CD4-positive, alpha-beta T cell (primary cell): Measurements from ENCODE around the gene GPC5. TPM values are rescaled to one million over a fixed set of nuclear protein-coding genes. Genes with fewer than 3 reads are reported as not detected.

Experiments
- ATAC-seq: fragments of 200-7000 bp; cut with Tn5 transposase; one replicate; pipeline ENCODE4 v1.10.0; 2022; ENCODE audit warnings: mild to moderate bottlenecking; ENCODE audit not compliant: poor library complexity
- CTCF ChIA-PET: fragments of 350-600 bp; sonication (Branson Sonifier 250); formaldehyde crosslinking; loops from one replicate; lab custom pipeline; 2021; ENCODE audit warnings: antibody characterized with exemption, inconsistent platforms; lab: Charles Lee
- POLR2A ChIA-PET: fragments of 350-600 bp; sonication (Branson Sonifier 250); formaldehyde crosslinking; loops from one replicate; lab custom pipeline; 2021; ENCODE audit warnings: antibody characterized with exemption, inconsistent platforms; lab: Charles Lee
- DNase-seq, 14 experiments: peaks; one replicate each; pipeline ENCODE4 v3.0.0-alpha.2; 2013 to 2020; ENCODE audit warnings: mixed read lengths in 2 of 14
- H3K27ac ChIP-seq, 2 donors: one replicate each; pipeline versions ENCODE4 v1.5.1 to v1.7.0; 2013; ENCODE audit warnings: low read length in 2 of 2, low read depth in 1 of 2, mild to moderate bottlenecking in 1 of 2
- H3K27me3 ChIP-seq, 2 experiments: 1 replicate in 1 of 2; 2 replicates in 1 of 2; pipeline versions ENCODE4 v1.6.1 to v1.7.0; 2013; ENCODE audit warnings: low read length in 2 of 2, control low read depth in 1 of 2, mild to moderate bottlenecking in 1 of 2, moderate library complexity in 1 of 2; ENCODE audit not compliant: insufficient read depth in 2 of 2, control insufficient read depth in 1 of 2
- H3K36me3 ChIP-seq: one replicate; pipeline ENCODE4 v1.6.1; 2013; ENCODE audit warnings: low read length, control low read depth; ENCODE audit not compliant: insufficient read depth
- H3K4me1 ChIP-seq: one replicate; pipeline ENCODE4 v1.6.1; 2013; ENCODE audit warnings: low read length, control low read depth; ENCODE audit not compliant: insufficient read depth
- H3K4me3 ChIP-seq: one replicate; pipeline ENCODE4 v1.5.1; 2013; ENCODE audit warnings: mild to moderate bottlenecking, low read length, moderate library complexity
- H3K9me3 ChIP-seq, 2 experiments: 1 replicate in 1 of 2; 2 replicates in 1 of 2; pipeline versions ENCODE4 v1.6.1 to v1.7.0; 2013; ENCODE audit warnings: low read length in 2 of 2, mild to moderate bottlenecking in 2 of 2, control low read depth in 1 of 2, moderate library complexity in 1 of 2; ENCODE audit not compliant: control insufficient read depth in 1 of 2, insufficient read depth in 1 of 2
- H3K27ac Mint-ChIP-seq: one replicate; pipeline ENCODE4 v1.8.0; 2020; ENCODE audit warnings: mixed read lengths
- H3K27me3 Mint-ChIP-seq: one replicate; pipeline ENCODE4 v1.8.0; 2021; ENCODE audit warnings: mixed read lengths
- H3K36me3 Mint-ChIP-seq: one replicate; pipeline ENCODE4 v1.8.0; 2021; ENCODE audit warnings: low read depth, mixed read lengths
- H3K4me1 Mint-ChIP-seq: one replicate; pipeline ENCODE4 v1.8.0; 2021; ENCODE audit warnings: low read depth, mixed read lengths
- H3K4me3 Mint-ChIP-seq: one replicate; pipeline ENCODE4 v1.8.0; 2020; ENCODE audit warnings: mild to moderate bottlenecking, mixed read lengths
- H3K9me3 Mint-ChIP-seq: one replicate; pipeline ENCODE4 v1.8.0; 2020; ENCODE audit warnings: mixed read lengths
- CTCF ChIP-seq: fragments of 200-600 bp; IDR thresholded peaks from one replicate; pipeline ENCODE4 v1.8.0; 2022; ENCODE audit warnings: antibody characterized with exemption, mild to moderate bottlenecking
- intact Hi-C, 2 experiments: fragments of 100-400 bp; cut with DNase I in 1 of 2; cut with micrococcal nuclease in 1 of 2; formaldehyde crosslinking; loops; one replicate each; pipeline versions ENCODE4 v1.15.1 to v1.9.0; 2023 to 2025; cut with DNase I, micrococcal nuclease
- total RNA-seq, 174 experiments: library from RNA in 2 of 174; stranded (reverse) in 2 of 174; gene quantifications; one replicate each; pipeline ENCODE4 v1.2.3 and lab custom pipeline; 2021 to 2026

The GPC5 gene
- total RNA-seq, 2 experiments from 2014 or later: not detected

- Histone ChIP-seq H3K36me3 (peaks cover 13% of the 10 kb centered on the region), H3K9me3 (no peaks in the 10 kb centered on the region), H3K4me3 (no peak overlapping the region), H3K27me3 (no peaks in the 10 kb centered on the region), H3K27ac (no peak overlapping the region), H3K4me1 (no peaks in the 10 kb centered on the region)
- POLR2A ChIA-PET: interaction anchor here (1.4 kb wide), 1 partner anchor 10 kb away, joined by 5 read pairs; no protein-coding TSS in a partner anchor
- no peak for ATAC-seq
- peaks cover 34% of the 10 kb centered on the region for H3K4me1 Mint-ChIP-seq
- H3K36me3 Mint-ChIP-seq: peaks cover 25% of the 10 kb centered on the region
- TF ChIP-seq CTCF: no peak
- no peak overlapping the region for H3K4me3 Mint-ChIP-seq
- H3K27ac Mint-ChIP-seq: no peak overlapping the region
- no peak for DNase-seq
- H3K9me3 Mint-ChIP-seq: no peaks in the 10 kb centered on the region
- no peaks in the 10 kb centered on the region for H3K27me3 Mint-ChIP-seq
- intact Hi-C loops: no loop called here
- CTCF ChIA-PET: no interaction called here
Measured at GRCh38 chr13:91359631-91360030, 38.8 kb upstream of the GPC5 start.

DNA sequence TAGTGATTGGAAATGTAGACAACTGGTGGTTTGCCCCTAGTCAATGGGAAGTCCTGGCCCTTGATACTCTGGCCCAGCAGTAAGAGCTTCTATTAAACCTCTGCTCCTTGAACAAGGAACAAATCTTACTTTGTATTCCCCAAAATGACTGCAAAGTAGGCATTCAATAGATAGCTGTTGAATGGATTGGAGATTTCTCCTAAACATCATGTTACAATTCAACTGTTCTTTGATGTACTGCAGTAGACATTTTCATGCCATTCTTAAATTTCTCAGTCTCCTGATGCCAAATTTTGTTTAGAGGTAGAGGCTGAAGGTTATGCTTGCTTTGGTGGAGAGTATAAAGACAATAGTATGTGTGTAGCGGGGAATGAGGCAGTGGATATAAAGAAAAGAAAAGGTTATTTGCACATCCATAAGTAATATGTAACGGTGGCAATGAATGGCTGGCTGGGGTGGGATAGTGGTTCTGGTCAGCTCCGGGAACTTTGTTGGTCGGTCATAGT, 38.1 kb upstream of the GPC5 start:
- ChIA-PET CTCF (no interaction called here), POLR2A (interaction anchor here (1.4 kb wide), 1 partner anchor 10 kb away, joined by 5 read pairs; no protein-coding TSS in a partner anchor)
- Histone ChIP-seq H3K27me3 (no peaks in the 10 kb centered on the region), H3K27ac (no peak overlapping the region), H3K4me3 (no peak overlapping the region), H3K36me3 (peaks cover 7% of the 10 kb centered on the region), H3K4me1 (no peaks in the 10 kb centered on the region), H3K9me3 (no peaks in the 10 kb centered on the region)
- Mint-ChIP-seq H3K36me3 (peaks cover 18% of the 10 kb centered on the region), H3K4me1 (peaks cover 34% of the 10 kb centered on the region), H3K9me3 (no peaks in the 10 kb centered on the region), H3K27ac (no peak overlapping the region), H3K27me3 (no peaks in the 10 kb centered on the region), H3K4me3 (no peak overlapping the region)
- intact Hi-C loops: no loop called here
- DNase-seq (no peak), ATAC-seq (no peak)
- TF ChIP-seq CTCF: no peak

DNA sequence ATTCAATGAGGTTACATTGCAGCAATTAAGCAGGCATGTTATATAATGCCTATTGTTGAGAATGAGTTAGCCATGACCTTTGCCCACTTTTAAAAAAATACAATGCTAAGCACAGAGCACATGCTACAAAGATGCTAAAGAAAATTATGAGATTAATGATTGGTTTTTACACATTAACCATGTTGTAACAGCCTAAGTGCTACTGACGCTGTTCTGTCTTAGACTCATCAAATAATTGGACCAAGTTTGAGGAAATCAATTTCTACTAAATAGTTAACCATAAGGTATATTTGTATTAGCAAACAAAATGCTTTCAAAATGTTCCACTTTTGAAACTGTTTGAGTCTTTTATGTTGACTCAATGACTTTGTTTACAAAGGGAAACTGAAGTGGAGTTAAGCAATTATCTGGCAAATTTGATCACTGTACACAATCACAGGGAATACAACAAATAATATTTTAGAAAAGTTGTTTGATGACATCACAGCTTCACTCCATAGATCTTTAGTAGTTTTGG, 36.6 kb upstream of the GPC5 start:
- Mint-ChIP-seq H3K4me1 (peaks cover 31% of the 10 kb centered on the region), H3K4me3 (no peak overlapping the region), H3K9me3 (no peaks in the 10 kb centered on the region), H3K27ac (no peak overlapping the region), H3K27me3 (no peaks in the 10 kb centered on the region), H3K36me3 (peaks cover 3% of the 10 kb centered on the region)
- Histone ChIP-seq H3K4me3 (no peak overlapping the region), H3K27ac (no peak overlapping the region), H3K27me3 (no peaks in the 10 kb centered on the region), H3K9me3 (no peaks in the 10 kb centered on the region), H3K36me3 (no peaks in the 10 kb centered on the region), H3K4me1 (no peaks in the 10 kb centered on the region)
- ChIA-PET CTCF (no interaction called here), POLR2A (no interaction called here)
- TF ChIP-seq CTCF: no peak
- intact Hi-C loops: no loop called here
- DNase-seq (no peak), ATAC-seq (no peak)
